GM12873 (cell line): Measurements from ENCODE around the gene ACP4.
"Not testable (repeated sequence)": the region's sequence is repeated elsewhere in the genome, so short reads cannot be mapped to it uniquely, and the experiment has no call there.

ENCODE experiments used
- CTCF ChIP-seq: IDR thresholded peaks from 2 replicates; pipeline ENCODE4 v1.5.1; 2012; ENCODE audit warnings: low read depth, mild to moderate bottlenecking, moderate library complexity, low read length, control low read depth; ENCODE audit not compliant: insufficient read depth; ENCODE audit errors: missing control alignments

The ACP4 gene

DNA sequence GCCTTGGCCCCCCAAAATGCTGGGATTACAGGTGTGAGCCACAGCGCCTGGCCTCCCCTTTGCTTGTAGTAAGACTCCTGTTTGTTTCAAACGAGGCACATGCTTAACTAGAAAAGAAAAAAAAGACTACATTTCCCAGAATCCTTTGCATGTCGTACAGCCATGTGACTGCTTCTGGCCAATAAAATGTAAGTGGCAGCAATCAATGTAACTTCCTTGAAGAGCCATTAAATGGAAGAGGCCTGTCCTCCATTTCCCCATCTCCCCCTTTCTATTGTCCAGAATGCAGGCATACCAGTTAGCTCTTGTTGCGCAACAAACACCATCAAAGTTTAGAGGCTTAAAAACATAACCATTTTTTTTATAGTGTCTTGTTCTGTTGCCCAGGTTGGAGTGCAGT lies 30.3 kb upstream of the ACP4 start:
- no peak for TF ChIP-seq CTCF

DNA sequence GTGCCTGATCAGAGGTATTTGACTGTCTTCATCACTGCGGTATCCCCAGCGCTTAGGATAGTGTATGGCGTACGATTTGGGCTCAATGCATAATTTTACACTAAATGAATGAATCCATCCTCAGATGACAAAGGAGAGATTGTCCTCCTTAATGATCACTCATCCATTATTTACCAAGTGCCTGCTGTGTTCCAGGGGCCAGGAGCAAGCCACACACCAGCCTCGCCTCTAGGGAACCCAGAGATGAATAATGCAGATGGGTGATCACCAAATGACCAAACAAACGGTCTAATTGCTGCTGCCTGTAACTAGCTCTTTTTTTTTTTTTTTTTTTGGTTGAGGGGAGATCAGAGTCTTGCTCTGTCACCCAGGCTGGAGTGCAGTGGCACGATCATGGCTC lies 25.8 kb upstream of the ACP4 start:
- no peak for TF ChIP-seq CTCF

DNA sequence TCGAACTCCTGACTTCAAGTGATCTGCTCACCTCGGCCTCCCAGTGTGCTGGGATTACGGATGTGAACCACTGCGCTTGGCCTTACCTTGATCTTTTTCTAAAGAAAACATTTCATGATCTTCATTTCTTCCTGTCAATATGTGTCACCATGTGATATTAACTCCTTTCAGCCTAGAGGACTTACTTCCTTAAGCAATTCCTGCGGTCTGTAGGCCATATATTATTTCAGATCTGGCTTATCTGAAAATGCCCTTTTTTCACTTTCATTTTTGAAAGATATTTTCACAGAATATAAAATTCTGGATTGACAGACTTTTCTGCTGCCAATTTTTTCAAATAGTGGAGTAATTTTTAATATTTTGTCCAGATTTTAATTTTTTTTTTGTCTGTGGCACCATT lies 21.9 kb upstream of the ACP4 start:
- TF ChIP-seq CTCF, result no peak

DNA sequence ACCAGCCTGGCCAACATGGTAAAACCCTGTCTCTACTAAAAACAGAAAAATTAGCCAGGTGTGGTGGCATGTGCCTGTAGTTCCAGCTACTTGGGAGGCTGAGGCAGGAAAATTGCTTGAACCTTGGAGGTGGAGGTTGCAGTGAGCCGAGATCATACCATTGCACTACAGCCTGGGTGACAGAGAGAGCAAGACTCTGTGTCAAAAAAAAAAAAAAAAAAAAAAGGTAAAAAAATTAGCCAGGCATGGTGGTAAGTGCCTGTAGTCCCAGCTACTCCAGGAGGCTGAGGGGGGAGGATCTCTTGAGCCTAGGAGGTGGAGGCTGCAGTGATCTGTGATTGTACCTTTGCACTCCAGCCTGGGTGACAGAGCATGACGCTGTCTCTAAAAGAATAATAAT lies 20.1 kb upstream of the ACP4 start, which contains the start of gene GPR32:
Gene GPR32, plus strand, starts transcription at position 301 of the 400 bp plus-strand sequence. CDS start 137 bp downstream, outside the sequence.
- not testable (repeated sequence) for TF ChIP-seq CTCF

- TF ChIP-seq CTCF, result no peak
These were observed 19.3 kb upstream of the ACP4 start for GRCh38 chr19:50770888-50771287.

DNA sequence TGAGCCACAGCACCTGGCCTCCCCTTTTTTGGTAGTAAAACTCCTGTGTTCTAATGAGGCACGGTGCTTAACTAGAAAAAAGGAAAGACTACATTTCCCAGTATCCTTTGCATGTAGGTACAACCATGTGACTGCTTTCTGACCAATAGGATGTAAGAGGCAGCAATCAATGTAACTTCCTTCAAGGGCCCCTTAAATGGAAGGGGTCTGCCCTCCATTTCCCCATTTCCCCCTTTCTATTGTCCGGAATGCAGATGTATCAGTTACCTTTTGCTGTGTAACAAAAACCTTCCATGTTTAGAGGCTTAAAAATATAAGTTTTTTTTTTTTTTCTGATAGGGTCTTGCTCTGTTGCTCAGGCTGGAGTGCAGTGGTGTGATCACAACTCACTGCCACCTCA lies 17.7 kb upstream of the ACP4 start:
- no peak for TF ChIP-seq CTCF

DNA sequence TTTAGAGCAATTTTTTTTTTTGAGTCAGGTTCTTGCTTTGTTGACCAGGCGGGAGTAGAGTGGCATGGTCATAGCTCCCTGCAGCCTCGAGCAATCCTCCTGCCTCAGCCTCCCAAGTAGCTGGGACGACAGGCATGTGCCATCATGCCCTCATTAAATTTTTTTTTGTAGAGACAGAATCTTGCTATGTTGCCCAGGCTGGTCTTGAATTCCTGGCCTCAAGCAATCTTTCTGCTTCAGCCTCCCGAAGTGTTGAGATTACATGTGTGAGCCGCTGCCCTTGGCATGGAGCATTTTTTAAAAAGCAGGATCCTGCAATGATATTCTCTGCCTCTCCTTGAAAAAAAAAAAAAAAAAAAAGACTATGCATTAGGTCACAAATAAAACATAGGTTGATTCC lies 14.1 kb upstream of the ACP4 start:
- no peak for TF ChIP-seq CTCF
